HL-60 (cell line): ENCODE results near the gene IRF6.

ENCODE experiments used
- GABPA ChIP-seq: IDR thresholded peaks from 2 replicates; pipeline ENCODE4 v1.6.1; 2012; ENCODE audit warnings: low read depth
- POLR2AphosphoS5 ChIP-seq: IDR thresholded peaks from 2 replicates; pipeline ENCODE4 v1.6.1; 2012; ENCODE audit warnings: low read depth
- SPI1 ChIP-seq: IDR thresholded peaks from 2 replicates; pipeline ENCODE4 v1.6.1; 2012; ENCODE audit warnings: low read depth, mild to moderate bottlenecking, borderline replicate concordance
- TF ChIP-seq, protein P1 (sequence below): IDR thresholded peaks from one replicate; pipeline ENCODE4 v1.5.1; 2011; ENCODE audit warnings: low read length, control low read depth, inconsistent platforms; ENCODE audit not compliant: insufficient read depth
- TF ChIP-seq, protein P2 (sequence below): IDR thresholded peaks from 2 replicates; pipeline ENCODE4 v1.6.1; 2012; ENCODE audit warnings: low read depth; ENCODE audit not compliant: insufficient replicate concordance

DNA sequence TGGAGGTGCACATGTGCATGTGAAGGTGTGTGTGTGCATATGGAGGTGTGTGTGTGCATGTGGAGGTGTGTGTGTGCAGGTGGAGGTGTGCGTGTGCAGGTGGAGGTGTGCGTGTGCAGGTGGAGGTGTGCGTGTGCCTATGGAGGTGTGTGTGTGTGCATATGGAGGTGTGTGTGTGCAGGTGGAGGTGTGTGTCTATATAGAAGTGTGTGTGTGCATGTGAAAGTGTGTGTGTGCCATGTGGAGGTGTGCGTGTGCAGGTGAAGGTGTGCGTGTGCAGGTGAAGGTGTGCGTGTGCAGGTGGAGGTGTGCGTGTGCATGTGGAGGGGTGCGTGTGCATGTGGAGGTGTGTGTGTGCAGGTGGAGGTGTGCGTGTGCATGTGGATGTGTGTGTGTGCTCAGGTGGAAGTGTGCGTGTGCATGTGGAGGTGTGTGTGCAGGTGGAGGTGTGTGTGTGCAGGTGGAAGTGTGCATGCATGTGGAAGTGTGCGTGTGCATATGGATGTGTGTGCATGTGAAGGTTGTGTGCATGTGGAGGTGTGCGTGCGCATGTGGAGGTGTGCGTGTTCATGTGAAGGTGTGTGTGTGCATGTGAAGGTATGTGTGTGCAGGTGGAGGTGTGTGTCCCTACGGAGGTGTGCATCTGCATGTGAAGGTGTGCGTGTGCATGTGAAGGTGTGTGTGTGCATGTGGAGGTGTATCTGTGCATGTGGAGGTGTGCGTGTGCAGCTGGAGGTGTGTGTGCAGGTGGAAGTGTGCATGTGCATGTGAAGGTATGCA is 35.1 kb downstream of the IRF6 start:
- no peak for TF ChIP-seq SPI1
- TF ChIP-seq, protein P1, sequence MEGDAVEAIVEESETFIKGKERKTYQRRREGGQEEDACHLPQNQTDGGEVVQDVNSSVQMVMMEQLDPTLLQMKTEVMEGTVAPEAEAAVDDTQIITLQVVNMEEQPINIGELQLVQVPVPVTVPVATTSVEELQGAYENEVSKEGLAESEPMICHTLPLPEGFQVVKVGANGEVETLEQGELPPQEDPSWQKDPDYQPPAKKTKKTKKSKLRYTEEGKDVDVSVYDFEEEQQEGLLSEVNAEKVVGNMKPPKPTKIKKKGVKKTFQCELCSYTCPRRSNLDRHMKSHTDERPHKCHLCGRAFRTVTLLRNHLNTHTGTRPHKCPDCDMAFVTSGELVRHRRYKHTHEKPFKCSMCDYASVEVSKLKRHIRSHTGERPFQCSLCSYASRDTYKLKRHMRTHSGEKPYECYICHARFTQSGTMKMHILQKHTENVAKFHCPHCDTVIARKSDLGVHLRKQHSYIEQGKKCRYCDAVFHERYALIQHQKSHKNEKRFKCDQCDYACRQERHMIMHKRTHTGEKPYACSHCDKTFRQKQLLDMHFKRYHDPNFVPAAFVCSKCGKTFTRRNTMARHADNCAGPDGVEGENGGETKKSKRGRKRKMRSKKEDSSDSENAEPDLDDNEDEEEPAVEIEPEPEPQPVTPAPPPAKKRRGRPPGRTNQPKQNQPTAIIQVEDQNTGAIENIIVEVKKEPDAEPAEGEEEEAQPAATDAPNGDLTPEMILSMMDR: no peak
- TF ChIP-seq POLR2AphosphoS5: no peak
- no peak for TF ChIP-seq GABPA
- TF ChIP-seq, protein P2, sequence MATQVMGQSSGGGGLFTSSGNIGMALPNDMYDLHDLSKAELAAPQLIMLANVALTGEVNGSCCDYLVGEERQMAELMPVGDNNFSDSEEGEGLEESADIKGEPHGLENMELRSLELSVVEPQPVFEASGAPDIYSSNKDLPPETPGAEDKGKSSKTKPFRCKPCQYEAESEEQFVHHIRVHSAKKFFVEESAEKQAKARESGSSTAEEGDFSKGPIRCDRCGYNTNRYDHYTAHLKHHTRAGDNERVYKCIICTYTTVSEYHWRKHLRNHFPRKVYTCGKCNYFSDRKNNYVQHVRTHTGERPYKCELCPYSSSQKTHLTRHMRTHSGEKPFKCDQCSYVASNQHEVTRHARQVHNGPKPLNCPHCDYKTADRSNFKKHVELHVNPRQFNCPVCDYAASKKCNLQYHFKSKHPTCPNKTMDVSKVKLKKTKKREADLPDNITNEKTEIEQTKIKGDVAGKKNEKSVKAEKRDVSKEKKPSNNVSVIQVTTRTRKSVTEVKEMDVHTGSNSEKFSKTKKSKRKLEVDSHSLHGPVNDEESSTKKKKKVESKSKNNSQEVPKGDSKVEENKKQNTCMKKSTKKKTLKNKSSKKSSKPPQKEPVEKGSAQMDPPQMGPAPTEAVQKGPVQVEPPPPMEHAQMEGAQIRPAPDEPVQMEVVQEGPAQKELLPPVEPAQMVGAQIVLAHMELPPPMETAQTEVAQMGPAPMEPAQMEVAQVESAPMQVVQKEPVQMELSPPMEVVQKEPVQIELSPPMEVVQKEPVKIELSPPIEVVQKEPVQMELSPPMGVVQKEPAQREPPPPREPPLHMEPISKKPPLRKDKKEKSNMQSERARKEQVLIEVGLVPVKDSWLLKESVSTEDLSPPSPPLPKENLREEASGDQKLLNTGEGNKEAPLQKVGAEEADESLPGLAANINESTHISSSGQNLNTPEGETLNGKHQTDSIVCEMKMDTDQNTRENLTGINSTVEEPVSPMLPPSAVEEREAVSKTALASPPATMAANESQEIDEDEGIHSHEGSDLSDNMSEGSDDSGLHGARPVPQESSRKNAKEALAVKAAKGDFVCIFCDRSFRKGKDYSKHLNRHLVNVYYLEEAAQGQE: no peak
